ENCODE results near the gene LYVE1.

The LYVE1 gene

DNA sequence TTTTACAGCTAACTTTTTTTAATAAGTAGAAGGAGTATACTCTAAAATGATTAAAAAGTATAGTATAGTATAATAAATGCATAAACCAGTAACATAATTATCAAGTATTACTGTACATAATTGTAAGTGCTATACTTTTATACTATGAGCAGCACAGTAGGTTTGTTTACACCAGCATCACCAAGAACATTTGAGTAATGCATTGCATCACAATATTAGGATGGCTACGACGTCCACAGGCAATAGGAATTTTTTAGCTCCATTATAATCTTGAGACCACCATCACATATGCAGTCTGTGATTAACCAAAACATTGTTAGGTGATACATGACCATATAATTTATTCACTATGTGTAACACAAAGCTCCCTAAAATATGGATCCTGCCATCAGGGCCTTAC is 47.9 kb downstream of the LYVE1 start:
- Histone ChIP-seq H2AFZ (ENCODE audit: low read depth) (no peak overlapping the region), H3K4me2 (no peak overlapping the region), H3K27ac (no peak overlapping the region), H4K20me1 (ENCODE audit: insufficient read depth) (no peaks in the 10 kb centered on the region), H3K36me3 (ENCODE audit: insufficient read depth) (no peaks in the 10 kb centered on the region), H3K4me3 (IDR thresholded peaks at IDR 0.05; ENCODE audit: insufficient read depth, low read depth, low read length) (no peak overlapping the region), H3K9ac (no peak overlapping the region), H3K79me2 (ENCODE audit: insufficient read depth, low read depth) (no peaks in the 10 kb centered on the region), H3K27me3 (ENCODE audit: insufficient read depth, low read depth) (no peaks in the 10 kb centered on the region), H3K4me1 (ENCODE audit: low read depth, poor library complexity, severe bottlenecking) (peaks cover 27% of the 10 kb centered on the region)
- TF ChIP-seq, protein P1, sequence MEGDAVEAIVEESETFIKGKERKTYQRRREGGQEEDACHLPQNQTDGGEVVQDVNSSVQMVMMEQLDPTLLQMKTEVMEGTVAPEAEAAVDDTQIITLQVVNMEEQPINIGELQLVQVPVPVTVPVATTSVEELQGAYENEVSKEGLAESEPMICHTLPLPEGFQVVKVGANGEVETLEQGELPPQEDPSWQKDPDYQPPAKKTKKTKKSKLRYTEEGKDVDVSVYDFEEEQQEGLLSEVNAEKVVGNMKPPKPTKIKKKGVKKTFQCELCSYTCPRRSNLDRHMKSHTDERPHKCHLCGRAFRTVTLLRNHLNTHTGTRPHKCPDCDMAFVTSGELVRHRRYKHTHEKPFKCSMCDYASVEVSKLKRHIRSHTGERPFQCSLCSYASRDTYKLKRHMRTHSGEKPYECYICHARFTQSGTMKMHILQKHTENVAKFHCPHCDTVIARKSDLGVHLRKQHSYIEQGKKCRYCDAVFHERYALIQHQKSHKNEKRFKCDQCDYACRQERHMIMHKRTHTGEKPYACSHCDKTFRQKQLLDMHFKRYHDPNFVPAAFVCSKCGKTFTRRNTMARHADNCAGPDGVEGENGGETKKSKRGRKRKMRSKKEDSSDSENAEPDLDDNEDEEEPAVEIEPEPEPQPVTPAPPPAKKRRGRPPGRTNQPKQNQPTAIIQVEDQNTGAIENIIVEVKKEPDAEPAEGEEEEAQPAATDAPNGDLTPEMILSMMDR (conservative IDR thresholded peaks at IDR 0.05; ENCODE audit: low read depth, low read length): no peak

DNA sequence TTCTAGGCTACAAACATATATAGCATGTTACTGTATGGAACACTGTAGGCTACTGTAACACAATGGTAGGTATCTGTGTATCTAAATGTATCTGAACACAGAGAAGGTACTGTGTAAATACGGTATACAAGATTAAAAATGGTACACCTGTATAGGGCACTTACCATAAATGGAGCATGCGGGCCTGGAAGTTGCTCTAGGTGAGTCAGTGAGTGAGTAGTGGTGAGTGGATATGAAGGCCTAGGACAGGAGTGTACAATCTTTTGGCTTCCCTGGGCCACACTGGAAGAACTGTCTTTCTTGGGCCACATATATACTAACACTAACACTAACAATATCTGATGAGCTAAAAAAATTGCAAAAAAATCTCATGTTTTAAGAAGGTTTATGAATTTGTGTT is 48.8 kb downstream of the LYVE1 start:
- TF ChIP-seq, protein P1 (conservative IDR thresholded peaks at IDR 0.05; ENCODE audit: low read depth, low read length): no peak
- Histone ChIP-seq H3K4me3 (IDR thresholded peaks at IDR 0.05; ENCODE audit: insufficient read depth, low read depth, low read length) (no peak overlapping the region), H3K36me3 (ENCODE audit: insufficient read depth) (no peaks in the 10 kb centered on the region), H3K79me2 (ENCODE audit: insufficient read depth, low read depth) (no peaks in the 10 kb centered on the region), H4K20me1 (ENCODE audit: insufficient read depth) (no peaks in the 10 kb centered on the region), H3K4me1 (ENCODE audit: low read depth, poor library complexity, severe bottlenecking) (peaks cover 27% of the 10 kb centered on the region), H3K9ac (no peak overlapping the region), H3K4me2 (no peak overlapping the region), H2AFZ (ENCODE audit: low read depth) (no peak overlapping the region), H3K27ac (no peak overlapping the region), H3K27me3 (ENCODE audit: insufficient read depth, low read depth) (no peaks in the 10 kb centered on the region)

DNA sequence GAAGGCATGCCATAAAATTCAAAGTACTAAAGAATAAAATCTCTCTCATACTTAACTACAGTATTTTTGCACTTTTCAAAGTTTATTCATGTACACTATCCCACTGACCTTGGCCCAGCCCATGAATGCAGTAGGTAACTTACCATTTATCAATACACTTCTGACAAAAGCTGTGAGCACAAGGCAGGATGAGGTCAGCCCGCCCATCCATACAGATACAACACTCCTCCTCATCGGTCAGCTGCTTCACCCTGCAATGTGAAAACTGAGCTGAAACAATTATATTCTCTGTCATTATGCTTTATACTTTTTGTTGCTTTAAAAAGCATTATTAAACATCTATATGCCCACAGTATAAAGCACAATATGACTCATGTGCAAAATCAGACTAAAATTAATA is 49.6 kb downstream of the LYVE1 start:
- peaks cover 29% of the 10 kb centered on the region for H3K4me1 ChIP-seq (ENCODE audit: low read depth, poor library complexity, severe bottlenecking)
- H3K79me2 ChIP-seq (ENCODE audit: insufficient read depth, low read depth): no peaks in the 10 kb centered on the region
- H3K36me3 ChIP-seq (ENCODE audit: insufficient read depth): no peaks in the 10 kb centered on the region
- H2AFZ ChIP-seq (ENCODE audit: low read depth): no peak overlapping the region
- no peak overlapping the region for H3K27ac ChIP-seq
- no peak overlapping the region for H3K4me2 ChIP-seq
- no peaks in the 10 kb centered on the region for H4K20me1 ChIP-seq (ENCODE audit: insufficient read depth)
- TF ChIP-seq, protein P1 (conservative IDR thresholded peaks at IDR 0.05; ENCODE audit: low read depth, low read length): no peak
- H3K4me3 ChIP-seq (IDR thresholded peaks at IDR 0.05; ENCODE audit: insufficient read depth, low read depth, low read length): no peak overlapping the region
- H3K9ac ChIP-seq: no peak overlapping the region
- no peaks in the 10 kb centered on the region for H3K27me3 ChIP-seq (ENCODE audit: insufficient read depth, low read depth)

DNA sequence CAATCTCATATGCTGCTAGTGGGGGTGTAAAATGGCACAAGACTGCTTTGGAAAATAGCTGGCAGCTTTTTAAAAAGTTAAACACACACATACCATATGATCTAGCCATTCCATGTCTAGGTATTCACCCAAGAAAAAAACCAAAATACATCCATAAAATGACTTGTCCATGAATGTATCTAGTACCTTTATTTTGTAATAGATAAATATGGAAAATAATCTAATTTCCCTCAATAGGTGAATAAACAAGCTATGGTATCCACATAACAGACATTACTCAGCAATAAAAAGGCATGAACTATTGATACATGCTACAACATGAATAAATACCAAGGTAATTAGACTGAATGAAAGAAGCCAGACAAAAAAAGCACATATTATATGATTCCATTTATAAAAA is 50.3 kb downstream of the LYVE1 start:
- H3K27ac ChIP-seq: no peak overlapping the region
- H3K27me3 ChIP-seq (ENCODE audit: insufficient read depth, low read depth): no peaks in the 10 kb centered on the region
- no peak overlapping the region for H3K4me2 ChIP-seq
- no peak overlapping the region for H3K4me3 ChIP-seq (IDR thresholded peaks at IDR 0.05; ENCODE audit: insufficient read depth, low read depth, low read length)
- no peak overlapping the region for H2AFZ ChIP-seq (ENCODE audit: low read depth)
- H4K20me1 ChIP-seq (ENCODE audit: insufficient read depth): no peaks in the 10 kb centered on the region
- TF ChIP-seq, protein P1 (conservative IDR thresholded peaks at IDR 0.05; ENCODE audit: low read depth, low read length): no peak
- peaks cover 29% of the 10 kb centered on the region for H3K4me1 ChIP-seq (ENCODE audit: low read depth, poor library complexity, severe bottlenecking)
- H3K9ac ChIP-seq: no peak overlapping the region
- H3K36me3 ChIP-seq (ENCODE audit: insufficient read depth): no peaks in the 10 kb centered on the region
- H3K79me2 ChIP-seq (ENCODE audit: insufficient read depth, low read depth): no peaks in the 10 kb centered on the region

All from KMS-11 (cell line).